HG02763 (cell line): ENCODE measurements around the gene OSBPL5.

Experiments used
- ATAC-seq: cut with Tn5 transposase; IDR thresholded peaks from one replicate; pipeline ENCODE4 v1.9.1; 2021; ENCODE audit warnings: mild to moderate bottlenecking, moderate library complexity; ENCODE audit not compliant: unreplicated experiment

The OSBPL5 gene

DNA sequence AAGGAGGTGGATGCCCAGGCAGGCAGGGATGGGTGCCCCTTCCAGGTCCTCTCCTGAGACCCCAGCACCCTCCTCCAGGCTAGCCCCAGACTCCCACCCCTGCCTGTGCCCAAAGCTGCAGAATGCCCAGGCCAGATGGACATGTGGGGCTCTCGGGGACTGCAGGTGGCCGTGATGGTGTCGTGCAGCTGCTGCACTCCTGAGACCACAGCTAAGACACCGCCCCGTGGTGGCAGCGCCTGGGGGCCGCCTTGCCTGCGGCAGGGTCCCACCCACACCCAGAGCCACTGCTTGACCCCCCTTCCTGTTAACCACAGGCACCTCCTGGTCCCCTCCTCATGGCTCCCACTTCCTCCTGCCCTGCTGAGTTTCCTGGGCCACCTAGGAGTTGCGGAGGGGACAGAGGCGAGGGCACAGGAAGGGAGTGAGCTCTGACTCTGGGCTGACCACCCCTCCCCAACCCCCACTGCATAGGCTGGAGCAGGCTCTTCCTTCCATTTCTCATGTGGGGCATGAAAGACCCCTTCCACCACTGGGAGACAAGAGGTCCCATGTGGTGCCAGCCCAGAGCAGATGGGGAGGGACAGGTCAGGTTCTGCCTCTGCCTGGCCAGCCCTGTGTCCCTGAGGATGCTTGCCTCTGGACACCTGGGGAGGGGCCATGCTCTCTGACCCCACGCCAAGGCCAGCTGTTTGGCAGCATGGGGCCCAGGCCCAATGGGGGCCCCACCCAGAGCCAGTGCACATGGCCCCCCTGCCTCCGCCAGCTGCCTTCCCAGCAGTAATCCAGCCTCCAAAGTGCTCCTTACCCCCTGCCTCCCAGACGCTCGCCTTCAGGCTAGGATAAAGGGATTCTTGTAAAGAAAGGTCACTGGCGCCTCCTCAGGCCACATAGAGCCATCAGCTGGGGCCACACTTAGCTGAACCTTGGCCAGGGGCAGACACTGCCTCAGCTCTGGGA is 29.3 kb downstream of the OSBPL5 start:
- ATAC-seq, result no peak

DNA sequence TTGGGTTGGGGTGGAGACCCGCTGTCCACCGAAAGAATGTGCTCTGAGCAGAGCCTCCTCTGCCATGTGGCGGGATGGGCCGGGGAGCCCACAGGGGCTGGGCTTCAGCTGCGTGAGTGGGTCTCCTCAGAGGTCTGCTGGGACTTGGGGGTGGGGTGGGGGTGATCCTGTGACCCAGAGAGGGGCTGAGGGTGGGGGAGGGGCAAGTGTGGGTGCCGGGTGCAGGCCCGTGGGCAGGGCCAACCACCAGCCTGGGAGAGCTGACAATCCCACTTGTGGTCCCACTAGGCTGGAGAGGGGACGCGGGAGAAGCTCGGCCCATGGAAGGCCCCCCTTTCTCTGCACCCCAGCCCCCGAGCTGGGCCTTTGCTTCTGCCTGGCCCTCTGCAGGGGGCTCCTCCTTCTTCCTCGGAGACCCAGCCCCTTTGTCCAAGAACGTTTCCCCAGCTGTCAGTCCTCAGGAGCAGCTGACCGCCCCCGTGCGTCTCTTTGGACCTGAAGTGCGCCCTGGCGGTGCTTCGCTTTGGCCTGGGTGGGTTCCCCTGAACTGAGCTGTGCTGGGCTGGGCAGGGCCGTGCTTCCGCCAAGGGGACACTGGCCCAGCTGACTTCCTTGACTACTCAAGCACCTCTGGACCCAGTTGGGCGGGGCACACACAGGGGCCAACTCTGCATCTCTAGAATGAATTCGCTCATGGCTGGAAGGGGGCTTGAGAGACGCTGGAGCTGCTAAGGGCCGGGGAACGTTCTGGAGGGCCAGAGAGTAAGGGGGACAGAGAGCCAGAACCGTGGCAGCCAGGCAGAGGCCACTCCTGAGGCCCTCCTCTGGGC is 30.2 kb downstream of the OSBPL5 start:
- ATAC-seq, result no peak

DNA sequence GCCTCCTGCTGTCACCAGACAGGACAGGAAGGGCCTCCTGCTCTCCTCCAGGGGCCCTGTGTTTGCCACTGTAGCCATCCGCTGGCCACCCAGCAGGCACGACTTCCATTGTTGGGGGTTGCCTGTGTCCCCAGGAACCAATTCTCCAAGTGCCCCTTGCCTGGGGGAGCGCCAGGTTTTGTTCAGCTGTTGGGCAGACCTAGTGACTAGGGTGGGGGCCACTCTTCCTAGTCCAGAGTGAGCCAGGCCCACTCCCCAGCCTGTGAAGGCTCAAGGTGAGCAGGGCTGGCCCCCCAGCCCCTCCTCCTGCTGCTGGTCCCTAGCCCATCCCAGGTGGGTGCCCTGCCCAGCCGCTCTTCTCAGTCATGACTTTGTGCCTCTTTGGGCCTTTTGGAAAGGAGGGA is 30.9 kb downstream of the OSBPL5 start:
- no peak for ATAC-seq

DNA sequence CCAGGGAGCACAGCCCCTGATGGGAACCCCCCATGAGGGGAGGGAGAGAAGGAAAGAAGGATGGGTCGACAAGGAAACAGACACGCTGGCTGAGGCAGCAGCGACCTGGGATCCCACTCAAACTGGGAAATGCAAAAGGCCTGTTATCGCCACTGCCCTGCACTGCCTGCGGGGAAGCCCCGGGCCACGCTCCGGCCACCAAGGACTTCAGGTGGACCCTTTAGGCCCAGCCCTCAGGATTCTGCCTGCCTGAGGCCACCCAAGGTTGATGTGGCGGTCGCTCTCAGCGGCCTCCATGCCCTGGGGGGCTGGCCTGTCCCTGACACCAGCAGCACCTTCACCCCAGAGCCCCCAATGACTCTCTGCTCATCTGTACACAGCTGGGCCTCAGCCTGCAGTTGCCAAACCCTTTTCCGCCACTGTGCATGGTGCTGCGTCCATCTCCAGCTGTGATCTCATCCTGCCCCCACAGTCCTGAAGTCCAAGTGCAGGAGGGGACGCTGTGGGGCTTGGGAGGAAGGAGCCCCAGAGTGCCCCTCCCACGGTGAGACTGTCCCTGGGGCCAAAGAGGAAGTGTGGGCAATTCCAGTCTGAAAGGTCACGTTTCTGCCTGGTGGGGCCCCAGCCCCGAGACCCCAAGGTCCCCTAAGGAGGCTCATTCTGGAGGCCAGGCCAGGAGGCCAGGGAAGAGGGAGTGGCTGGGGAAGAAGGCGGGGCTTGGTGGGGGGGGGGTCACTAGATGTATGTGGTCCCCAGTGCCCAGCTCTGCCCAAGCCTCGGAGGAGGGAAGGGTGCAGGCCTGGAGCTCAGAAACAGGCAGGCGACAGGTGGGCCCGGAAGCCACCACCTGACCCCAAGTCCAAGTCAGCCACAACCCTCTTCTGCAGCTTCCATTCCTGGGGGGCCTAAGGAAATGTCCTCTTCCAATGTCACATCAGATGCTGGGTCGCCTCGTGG is 31.6 kb downstream of the OSBPL5 start:
- no peak for ATAC-seq

DNA sequence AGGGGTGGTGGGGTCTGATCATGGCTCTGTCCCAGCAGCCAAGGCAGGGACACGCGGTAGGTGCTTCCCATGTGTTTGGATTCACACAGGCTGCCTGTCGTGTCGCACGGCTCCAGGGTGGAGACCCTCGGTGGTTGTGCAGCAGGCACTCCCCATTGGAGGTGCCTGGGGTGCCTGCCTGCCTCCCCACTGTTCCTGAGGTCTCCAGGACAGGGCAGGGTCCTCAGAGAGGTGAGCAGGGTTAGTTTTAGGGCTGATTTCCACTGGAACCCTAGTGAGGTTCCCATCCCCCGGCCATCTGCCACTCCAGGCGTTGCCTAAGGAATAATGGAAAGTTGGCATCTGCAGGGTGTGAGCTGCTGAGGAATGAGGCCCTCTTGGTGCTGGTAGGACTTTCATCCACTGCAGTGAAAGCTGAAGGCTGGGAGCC is 32.3 kb downstream of the OSBPL5 start:
- ATAC-seq, result no peak

DNA sequence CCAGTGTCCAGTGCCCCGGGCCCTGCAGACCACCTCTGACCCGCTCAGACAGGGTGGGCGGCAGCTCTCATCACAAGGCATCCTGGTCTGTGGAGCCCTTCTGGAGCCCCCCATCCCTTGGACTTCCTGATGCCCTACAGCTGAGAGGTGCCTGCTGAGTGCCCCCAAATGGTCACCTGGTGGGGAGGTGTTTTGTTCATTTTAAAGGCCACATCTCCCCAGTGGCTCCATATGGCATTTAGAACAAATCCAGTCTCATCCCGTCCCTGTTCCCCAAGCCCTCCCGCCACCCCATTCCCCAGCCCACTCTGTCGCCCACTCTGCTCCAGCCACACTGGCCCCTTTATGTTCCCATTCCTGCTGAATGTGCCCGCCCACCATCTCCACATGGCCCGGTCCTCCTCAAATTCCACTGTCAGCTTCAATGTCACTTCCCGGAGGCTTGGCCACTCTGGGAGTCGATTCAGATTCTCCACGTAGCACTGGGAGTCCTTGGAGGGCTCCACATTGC is 32.8 kb downstream of the OSBPL5 start:
- ATAC-seq, result no peak

DNA sequence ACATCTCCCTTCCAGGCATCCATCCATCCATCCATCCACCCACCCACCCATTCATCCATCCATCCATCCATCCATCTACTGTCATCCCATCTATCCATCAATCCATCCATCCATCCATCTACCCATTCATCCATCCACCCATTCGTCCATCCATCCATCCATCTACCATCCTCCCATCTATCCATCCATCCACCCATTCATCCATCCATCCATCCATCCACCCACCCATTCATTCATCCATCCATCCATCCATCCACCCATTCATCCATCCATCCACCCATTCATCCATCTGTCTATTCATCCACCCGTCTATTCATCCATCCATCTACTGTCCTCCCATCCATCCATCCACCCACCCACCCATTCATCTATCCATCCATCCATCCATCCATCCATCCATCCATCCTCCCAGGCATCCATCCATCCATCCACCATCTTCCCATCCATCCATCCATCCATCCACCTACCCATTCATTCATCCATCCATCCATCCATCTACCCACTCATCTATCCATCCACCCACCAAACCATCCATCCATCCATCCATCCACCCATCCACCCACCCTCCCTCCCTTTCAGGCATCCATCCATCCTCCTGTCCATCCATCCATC is 33.7 kb downstream of the OSBPL5 start:
- ATAC-seq, result no peak

DNA sequence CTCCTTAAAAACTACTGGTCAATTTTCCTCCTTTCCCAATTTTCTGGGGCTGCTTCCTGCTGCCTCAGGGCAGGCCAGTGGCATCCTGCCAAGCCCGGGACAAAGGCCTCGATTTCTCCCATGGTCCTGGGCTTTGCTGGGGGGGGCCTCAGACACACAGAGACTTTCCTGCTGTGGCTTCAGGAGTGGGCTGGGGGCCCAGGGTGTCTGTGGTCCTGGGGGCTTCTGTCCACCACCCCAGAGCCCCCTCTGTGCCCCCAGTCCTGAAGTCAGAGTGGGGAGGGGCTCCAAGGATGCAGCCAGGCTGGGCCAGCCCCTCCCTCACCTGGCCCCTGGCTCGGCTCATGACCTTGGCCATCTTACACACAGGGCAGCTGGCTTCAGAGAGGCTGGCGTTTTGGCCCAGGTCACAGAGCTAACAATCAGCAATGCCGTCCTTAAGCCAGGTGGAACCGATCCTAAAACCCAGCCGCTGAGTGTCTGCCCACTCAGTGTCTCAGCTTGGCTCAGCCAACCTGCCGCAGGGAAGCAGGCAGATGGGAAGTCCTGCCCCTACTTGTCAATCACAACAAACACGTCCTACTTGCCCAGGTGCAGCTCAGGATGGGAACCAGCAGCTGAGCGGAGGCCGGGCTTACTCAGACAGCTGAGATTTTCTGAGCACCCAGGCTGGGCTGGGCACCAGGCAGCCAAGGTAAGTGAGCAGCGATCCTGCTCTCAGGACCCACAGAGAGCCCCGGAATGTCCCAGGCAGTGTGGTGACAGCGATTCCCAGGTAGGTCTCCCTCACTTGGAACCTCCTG is 34.6 kb downstream of the OSBPL5 start:
- ATAC-seq, result no peak

DNA sequence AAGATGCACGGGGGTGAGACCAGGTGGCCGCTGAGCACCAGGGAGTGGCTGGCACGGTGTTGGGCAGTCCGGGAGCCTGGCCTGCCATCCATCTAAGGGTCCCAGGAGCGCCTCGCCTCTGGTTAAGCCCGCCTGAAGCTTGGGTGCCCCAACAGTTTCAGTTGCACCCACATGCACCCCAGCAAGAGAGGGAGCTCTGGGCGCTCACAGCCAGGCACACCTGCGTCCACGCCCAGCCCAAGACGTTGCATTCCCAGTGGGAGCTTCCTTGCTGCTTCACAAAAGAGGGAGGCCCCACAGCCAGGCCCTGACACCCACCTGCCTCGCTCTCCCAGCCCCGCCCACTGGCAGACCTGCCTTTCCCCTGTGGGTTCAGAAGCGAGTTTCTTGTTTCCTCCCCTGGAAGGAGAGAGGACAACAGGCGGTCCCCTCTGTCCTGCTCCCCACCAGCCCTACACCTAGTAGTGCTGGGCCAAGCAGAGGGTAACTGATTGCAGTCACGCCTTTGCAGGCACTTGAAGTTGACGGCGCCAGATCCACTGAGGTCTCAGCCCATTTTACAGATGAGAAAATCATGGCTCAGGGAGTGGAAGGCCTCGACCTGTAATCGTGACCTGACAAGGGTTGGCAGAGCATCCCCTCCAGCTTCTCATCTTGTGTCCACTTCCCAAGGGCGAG is 35.4 kb downstream of the OSBPL5 start:
- no peak for ATAC-seq

DNA sequence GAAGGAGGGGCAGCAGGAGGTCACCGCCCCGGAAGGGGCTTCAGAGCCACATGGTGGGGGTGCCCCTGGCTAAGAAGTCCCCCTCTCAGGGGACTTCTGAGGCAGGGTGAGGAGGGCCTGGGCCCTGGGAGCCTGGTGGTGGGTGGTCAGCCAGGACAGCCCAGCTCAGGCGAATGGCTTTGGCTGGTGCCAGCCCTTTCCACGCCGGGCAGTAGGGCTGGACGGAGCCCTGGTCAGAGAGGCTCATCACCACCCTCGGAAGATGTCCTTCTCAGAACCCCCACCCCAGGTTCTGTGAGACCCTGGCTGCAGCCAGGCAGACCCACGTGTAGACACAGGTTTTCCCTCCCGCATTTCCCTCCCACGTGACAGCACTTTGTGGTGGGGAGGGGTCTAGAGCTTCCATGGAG is 35.9 kb downstream of the OSBPL5 start:
- ATAC-seq, result no peak

DNA sequence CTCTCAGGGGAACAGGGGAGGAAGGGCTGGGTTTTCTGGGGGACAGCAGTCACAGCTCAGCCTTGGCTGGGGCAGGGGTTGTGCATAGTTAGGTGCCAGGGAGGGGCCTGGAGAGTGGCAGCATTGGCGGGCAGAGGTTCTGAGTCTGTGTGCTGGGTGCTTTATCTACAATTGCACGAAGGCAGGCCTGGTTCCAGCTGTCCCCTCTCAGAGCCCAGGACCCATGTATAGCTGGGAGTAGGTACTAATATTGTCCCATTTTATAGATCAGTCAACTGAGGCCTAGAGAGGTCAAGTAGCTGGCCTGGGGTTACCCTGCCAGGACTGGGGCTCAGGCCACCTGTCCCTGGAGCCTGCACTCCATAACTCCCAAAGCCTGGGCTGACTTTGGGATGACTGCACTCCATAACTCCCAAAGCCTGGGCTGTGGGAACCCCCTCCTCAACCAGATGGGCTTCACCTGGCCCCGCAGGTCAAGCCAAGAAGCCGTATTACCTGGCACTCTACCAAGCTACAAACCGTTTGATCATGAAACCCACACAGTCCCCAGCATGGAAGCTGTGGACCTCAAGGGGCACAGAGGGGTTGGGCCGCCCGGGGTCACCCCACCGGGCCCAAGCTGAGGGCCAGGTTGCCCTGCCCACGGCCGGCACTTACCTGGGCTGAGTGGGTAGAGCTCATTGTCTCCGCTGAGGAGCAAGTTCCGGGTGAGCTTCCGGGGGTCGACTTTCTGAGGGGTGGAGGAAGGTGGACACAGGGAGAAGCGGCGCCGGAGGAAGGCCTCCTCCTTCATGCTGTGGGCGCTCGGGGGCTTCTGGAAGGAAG is 36.5 kb downstream of the OSBPL5 start:
- no peak for ATAC-seq

DNA sequence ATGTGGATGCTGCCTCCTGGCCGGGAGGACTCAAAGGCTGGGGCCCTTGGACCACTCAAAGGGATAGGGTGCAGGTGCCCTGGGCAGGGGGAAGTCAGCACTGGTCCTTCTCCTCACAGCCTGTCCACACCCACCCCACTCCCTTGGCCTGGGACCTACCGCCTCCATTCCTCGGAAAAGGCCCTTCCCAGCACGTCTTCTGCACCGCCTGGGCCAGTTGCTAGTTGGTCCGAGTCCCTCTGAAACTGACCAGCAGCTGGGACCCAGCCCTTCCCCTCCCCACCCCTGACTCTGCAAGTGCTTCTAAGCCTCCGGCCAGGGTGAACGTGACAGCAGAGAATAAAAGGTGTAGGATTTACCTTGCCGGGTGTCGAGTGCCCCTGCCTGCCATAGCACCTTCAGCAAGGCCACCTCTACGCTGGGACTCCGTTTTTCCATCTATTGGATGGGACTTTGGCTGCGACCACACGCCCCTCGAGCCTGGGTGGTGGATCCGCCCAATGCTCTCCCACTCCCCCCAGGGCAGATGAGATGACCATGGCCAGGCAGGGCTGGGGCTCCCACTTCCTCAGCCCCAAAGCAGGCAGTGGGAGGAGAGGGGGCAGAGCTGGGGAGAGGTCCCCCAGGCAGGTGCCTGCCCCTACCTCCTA is 37.3 kb downstream of the OSBPL5 start:
- ATAC-seq, result no peak

DNA sequence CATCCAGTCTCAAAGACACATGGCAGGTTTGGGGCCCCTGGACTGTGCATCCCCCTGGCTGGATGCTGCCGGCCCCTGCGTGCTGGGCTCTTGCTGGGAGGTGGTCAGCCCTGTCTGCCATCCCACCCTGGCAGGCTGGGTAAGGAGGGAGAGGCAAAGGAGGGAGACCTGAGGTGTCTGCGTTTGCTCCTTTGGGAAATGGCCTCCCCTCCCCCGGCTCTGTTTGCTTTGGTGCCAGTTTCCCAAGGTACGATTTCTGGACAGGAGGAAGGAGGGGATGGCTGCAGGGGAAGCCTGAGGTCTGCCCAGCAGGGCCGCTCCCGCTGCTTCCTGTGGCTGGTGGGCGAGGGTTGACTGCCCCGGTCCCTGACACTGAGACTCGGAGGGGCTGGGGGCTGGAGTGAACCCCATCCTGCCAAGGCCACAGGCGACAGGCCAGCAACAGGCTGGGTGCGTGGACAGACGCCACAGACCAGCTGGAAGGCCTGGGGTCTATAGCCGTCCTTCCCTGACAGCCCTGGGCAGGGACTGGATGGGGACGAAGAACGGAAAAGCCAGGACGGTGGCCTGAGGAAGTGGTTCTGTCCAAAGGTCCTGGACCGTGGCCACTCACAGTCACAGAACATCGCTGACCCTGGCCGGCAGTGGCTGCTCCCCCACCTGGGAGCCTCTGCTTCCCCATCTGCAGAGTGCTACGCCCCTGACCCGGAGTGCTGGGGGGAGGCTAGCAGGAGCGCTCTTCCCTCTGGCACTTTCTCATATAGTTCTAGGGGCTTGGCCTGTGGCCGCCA is 38.0 kb downstream of the OSBPL5 start:
- ATAC-seq, result no peak

DNA sequence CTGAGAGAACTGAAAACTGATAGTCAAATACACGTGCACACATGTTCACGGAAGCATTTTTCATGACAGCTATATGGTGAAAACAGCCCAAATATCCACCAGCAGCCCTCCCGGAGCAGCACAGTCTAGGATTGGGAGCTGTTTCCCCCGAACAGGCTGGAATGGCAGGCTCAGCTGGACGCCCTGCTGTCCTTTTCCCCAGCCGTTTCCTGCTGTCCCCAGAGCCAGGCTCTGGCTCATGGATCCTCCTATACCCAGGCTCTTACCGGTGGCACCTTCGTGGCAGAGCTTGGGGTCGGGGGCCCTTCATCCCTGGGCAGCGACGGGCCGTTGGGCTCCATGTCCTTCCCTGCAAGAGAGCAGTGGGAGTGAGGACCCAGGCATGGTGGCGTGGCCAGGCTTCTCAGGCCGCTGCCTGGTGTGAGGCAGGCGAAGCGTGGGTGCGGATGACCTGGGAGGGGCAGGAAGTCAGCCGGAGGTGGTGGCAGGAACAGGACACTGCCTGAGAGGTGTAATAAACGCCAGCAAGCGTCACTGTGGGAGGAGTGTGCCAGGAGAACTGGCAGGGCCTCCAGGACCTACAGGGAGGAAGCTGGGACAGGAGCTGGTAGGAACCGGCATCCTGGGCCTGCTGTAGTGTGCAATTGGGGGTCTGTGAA is 38.8 kb downstream of the OSBPL5 start:
- no peak for ATAC-seq

DNA sequence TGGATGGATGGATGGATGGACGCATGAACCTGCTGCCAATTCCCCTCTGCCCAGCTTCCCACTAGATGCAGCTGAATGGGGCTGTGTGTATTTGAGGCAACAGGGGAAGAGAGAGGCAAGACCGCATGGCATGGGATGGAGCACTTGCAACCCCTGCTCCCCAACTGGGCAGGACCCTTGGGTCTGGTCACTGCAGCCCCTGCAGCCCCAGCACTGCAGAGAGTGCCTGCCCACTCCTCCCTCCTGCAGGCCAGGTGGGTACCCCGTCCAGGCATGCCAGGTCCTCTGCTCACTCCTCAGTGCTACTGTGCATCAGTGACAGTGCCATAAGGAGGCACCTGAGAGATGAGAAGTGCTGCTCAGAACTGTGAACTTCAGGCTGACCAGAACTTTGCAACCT is 40.3 kb downstream of the OSBPL5 start:
- no peak for ATAC-seq
